Prostate gland (tissue), 2 donors: Measurements from ENCODE around the gene EPN3. TPM values are rescaled to one million over a fixed set of nuclear protein-coding genes. Genes with fewer than 3 reads are reported as not detected.

Experiments used
- DNase-seq: peaks from one replicate; pipeline ENCODE4 v3.0.0-alpha.2; 2019; ENCODE audit warnings: low spot score
- H3K27ac ChIP-seq, 2 donors: fragments of 200-600 bp; sonication (generic); 2 replicates each; pipeline ENCODE4 v1.5.1; 2017 to 2019
- H3K27me3 ChIP-seq: fragments of 200-600 bp; sonication (generic); replicated peaks from 2 replicates; pipeline ENCODE4 v1.5.1; 2019; ENCODE audit not compliant: insufficient read depth
- H3K36me3 ChIP-seq, 2 donors: fragments of 200-600 bp; sonication (generic); 1 replicate in 1 of 2; 2 replicates in 1 of 2; pipeline versions ENCODE4 v1.5.1 to v1.8.1; 2017 to 2019
- H3K4me1 ChIP-seq: fragments of 200-600 bp; sonication (generic); replicated peaks from 2 replicates; pipeline ENCODE4 v1.5.1; 2019
- H3K4me3 ChIP-seq, 2 donors: fragments of 200-600 bp; sonication (generic); 2 replicates each; pipeline ENCODE4 v1.5.1; 2017 to 2019
- H3K9me3 ChIP-seq: fragments of 200-600 bp; sonication (generic); 2 replicates; pipeline ENCODE4 v1.5.1; 2017
- POLR2A ChIP-seq: fragments of 450-650 bp; IDR thresholded peaks from one replicate; pipeline ENCODE4 v1.6.1; 2016; ENCODE audit warnings: antibody characterized with exemption, mild to moderate bottlenecking
- POLR2AphosphoS5 ChIP-seq: sonication (generic); formaldehyde crosslinking; IDR thresholded peaks from one replicate; pipeline ENCODE4 v1.6.1; 2017; ENCODE audit warnings: antibody characterized with exemption
- WGBS: methylation state at CpG from one replicate; pipeline ENCODE4 v1.1.5; 2018; 5-methylcytosine and 5-hydroxymethylcytosine counted together
- intact Hi-C: fragments of 100-400 bp; cut with DNase I; formaldehyde crosslinking; loops from one replicate; pipeline ENCODE4 v1.14.2; 2022
- total RNA-seq, 2 donors: library from RNA; depleted of rRNA; stranded (reverse); fragments of >200 nt; gene quantifications; one replicate each; pipeline ENCODE4 v1.1.0, GENCODE V29; 2016
- TF ChIP-seq, protein P1 (sequence below), 4 experiments: fragments of 200-600 bp in 2 of 4; fragments of 450-650 bp in 2 of 4; sonication (generic) in 2 of 4; IDR thresholded peaks; 1 replicate in 3 of 4; 2 replicates in 1 of 4; pipeline ENCODE4 v1.5.1; 2016 to 2019; ENCODE audit warnings: antibody characterized with exemption in 4 of 4, mild to moderate bottlenecking in 2 of 4, moderate library complexity in 2 of 4

The EPN3 gene
- total RNA-seq, 2 donors from 2014 or later, result 60.8 to 108 TPM

DNA sequence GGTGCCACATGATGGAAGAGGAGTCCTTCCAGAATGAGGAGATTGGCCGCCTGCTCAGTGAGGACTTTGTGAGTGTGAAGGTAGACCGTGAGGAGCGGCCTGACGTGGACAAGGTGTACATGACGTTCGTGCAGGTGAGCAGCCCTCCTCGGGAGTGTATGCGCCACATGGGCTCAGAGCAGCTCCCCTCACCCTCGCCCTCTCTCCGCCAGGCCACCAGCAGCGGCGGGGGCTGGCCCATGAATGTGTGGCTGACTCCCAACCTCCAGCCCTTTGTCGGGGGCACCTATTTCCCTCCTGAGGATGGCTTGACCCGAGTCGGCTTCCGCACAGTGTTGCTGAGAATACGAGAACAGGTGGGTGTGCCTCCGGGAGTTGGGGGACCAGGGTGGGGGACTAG, 16.3 kb downstream of the EPN3 start:
- Histone ChIP-seq H3K4me3 (no peak overlapping the region), H3K4me1 (peaks cover 4% of the 10 kb centered on the region), H3K9me3 (no peaks in the 10 kb centered on the region), H3K27ac (no peak overlapping the region), H3K36me3 (no peaks in the 10 kb centered on the region), H3K27me3 (no peaks in the 10 kb centered on the region)
- intact Hi-C loops, result loop anchor here (5.0 to 10.0 kb wide), 3 partner anchors 133 to 406 kb away; no protein-coding TSS in a partner anchor
- 89% methylated on average over 18 of the region's 18 CpGs for WGBS
- TF ChIP-seq POLR2AphosphoS5, result no peak
- no peak for TF ChIP-seq POLR2A
- TF ChIP-seq, protein P1, sequence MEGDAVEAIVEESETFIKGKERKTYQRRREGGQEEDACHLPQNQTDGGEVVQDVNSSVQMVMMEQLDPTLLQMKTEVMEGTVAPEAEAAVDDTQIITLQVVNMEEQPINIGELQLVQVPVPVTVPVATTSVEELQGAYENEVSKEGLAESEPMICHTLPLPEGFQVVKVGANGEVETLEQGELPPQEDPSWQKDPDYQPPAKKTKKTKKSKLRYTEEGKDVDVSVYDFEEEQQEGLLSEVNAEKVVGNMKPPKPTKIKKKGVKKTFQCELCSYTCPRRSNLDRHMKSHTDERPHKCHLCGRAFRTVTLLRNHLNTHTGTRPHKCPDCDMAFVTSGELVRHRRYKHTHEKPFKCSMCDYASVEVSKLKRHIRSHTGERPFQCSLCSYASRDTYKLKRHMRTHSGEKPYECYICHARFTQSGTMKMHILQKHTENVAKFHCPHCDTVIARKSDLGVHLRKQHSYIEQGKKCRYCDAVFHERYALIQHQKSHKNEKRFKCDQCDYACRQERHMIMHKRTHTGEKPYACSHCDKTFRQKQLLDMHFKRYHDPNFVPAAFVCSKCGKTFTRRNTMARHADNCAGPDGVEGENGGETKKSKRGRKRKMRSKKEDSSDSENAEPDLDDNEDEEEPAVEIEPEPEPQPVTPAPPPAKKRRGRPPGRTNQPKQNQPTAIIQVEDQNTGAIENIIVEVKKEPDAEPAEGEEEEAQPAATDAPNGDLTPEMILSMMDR (IDR thresholded peaks at IDR 0.05), result no peak
- no peak for DNase-seq

DNA sequence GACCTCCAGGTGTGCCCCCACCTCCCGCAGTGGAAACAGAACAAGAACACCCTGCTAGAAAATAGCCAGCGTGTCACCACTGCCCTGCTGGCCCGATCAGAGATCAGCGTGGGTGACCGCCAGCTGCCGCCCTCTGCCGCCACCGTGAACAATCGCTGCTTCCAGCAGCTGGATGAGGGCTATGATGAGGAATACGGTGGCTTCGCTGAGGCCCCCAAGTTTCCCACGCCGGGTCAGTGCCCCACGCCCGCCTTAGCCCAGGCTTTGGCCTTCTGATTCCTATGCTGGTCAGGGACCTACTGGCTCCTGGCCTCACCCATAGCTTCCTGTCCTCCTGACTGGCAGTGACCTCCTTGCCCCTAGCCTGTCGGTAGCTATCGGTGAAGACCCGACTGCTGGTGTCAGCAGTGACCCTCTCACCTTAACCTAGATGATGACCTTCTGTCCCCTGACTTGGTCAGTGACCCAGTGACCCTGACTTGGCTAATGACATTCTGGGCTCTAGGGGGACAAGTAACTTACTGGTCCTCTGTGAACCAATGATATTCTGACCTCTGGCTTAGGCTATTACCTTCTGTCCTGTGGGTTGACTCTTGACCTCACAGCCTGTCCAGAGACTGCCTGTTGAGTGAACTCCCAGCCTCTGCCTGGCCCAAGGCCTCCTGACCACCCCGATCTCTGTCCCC, 16.9 kb downstream of the EPN3 start:
- Histone ChIP-seq H3K9me3 (no peaks in the 10 kb centered on the region), H3K27ac (no peak overlapping the region), H3K36me3 (no peaks in the 10 kb centered on the region), H3K27me3 (no peaks in the 10 kb centered on the region), H3K4me1 (peaks cover 4% of the 10 kb centered on the region), H3K4me3 (no peak overlapping the region)
- WGBS, result 88% methylated on average over 19 of the region's 19 CpGs
- DNase-seq, result no peak
- TF ChIP-seq POLR2A, result no peak
- TF ChIP-seq, protein P1 (IDR thresholded peaks at IDR 0.05), result no peak
- TF ChIP-seq POLR2AphosphoS5, result no peak
- intact Hi-C loops, result loop anchor here (5.0 to 10.0 kb wide), 3 partner anchors 133 to 405 kb away; no protein-coding TSS in a partner anchor

DNA sequence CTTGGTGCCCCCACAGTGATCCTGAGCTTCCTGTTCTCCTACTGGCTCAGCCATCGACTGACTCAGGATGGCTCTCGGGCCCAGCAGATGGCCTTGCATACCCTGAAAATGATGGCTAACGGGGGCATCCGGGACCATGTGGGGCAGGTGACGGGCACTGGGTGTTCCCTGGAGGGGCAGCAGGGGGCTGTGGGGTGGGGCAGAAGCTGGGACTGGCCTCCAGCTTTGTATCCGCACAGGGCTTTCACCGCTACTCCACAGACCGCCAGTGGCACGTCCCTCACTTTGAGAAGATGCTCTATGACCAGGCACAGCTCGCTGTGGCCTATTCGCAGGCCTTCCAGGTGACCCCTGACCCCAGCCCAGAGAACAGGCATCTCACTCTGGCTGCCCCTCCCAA, 17.4 kb downstream of the EPN3 start:
- Histone ChIP-seq H3K27me3 (no peaks in the 10 kb centered on the region), H3K4me3 (no peak overlapping the region), H3K9me3 (no peaks in the 10 kb centered on the region), H3K36me3 (no peaks in the 10 kb centered on the region), H3K4me1 (peaks cover 4% of the 10 kb centered on the region), H3K27ac (no peak overlapping the region)
- WGBS, result 90% methylated on average over 9 of the region's 11 CpGs
- DNase-seq, result no peak
- no peak for TF ChIP-seq POLR2A
- no peak for TF ChIP-seq POLR2AphosphoS5
- TF ChIP-seq, protein P1 (IDR thresholded peaks at IDR 0.05), result no peak
- intact Hi-C loops, result loop anchor here (2.0 to 10.0 kb wide), 5 partner anchors 77 to 405 kb away; no protein-coding TSS in a partner anchor

DNA sequence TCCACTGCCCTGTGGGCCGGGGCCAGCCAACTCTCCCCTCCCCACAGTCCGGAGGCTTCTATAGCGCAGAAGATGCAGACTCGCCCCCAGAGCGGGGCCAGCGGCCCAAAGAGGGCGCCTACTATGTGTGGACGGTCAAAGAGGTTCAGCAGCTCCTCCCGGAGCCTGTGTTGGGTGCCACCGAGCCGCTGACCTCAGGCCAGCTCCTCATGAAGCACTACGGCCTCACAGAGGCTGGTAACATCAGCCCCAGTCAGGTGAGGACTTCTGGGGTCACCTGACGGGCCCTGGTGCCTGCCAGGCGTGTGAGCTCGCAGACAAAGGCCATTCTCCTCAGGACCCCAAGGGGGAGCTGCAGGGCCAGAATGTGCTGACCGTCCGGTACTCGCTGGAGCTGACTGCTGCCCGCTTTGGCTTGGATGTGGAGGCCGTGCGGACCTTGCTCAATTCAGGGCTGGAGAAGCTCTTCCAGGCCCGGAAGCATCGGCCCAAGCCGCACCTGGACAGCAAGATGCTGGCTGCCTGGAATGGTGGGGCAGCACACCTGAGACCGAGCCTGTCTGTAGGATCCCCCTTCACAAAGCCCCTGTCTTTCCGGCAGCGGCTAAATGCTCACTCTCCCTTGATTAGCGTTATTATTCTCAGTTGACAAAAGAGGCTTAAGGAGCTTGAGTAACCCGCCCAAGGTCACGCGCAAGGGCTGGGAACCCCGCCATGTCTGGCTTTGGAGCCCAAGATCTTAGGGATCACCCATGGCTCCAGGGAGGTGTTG, 18.3 kb downstream of the EPN3 start:
- intact Hi-C loops, result loop anchor here (2.0 to 5.0 kb wide), 2 partner anchors 76 to 144 kb away; no protein-coding TSS in a partner anchor
- peaks cover 0 to 3% of the 10 kb centered on the region in 2 donors for H3K36me3 ChIP-seq
- peaks cover 4% of the 10 kb centered on the region for H3K4me1 ChIP-seq
- no peak overlapping the region for H3K4me3 ChIP-seq
- WGBS, result 58% methylated on average over 32 of the region's 32 CpGs
- H3K27ac ChIP-seq, result no peak overlapping the region
- DNase-seq, result peak; percentile 72
- TF ChIP-seq POLR2A (no peak), POLR2AphosphoS5 (peak; percentile 69)
- TF ChIP-seq, protein P1 (IDR thresholded peaks at IDR 0.05), result peak; percentile 35 to 93 (median 78)
- H3K9me3 ChIP-seq, result no peaks in the 10 kb centered on the region
- H3K27me3 ChIP-seq, result no peaks in the 10 kb centered on the region
